ENCODE results near the gene CKLF. TPM values are rescaled to one million over a fixed set of nuclear protein-coding genes. Genes with fewer than 3 reads are reported as not detected.

CKLF gene
- total RNA-seq, 1 experiment from 2014 or later: 47.9 TPM

- intact Hi-C loops (cut with micrococcal nuclease): no loop called here
- no peaks in the 10 kb centered on the region for H3K79me2 ChIP-seq (ENCODE audit: low read length)
- no TSS peak for BruUV-seq (replicated peaks)
- H4K20me1 ChIP-seq (ENCODE audit: low read length): no peaks in the 10 kb centered on the region
- no peaks in the 10 kb centered on the region for H3K27me3 ChIP-seq (ENCODE audit: low read length)
- CTCF ChIA-PET: no interaction called here
- TF ChIP-seq CTCF (conservative IDR thresholded peaks at IDR 0.05; ENCODE audit: low read depth, low read length) (no peak), EZH2 (IDR thresholded peaks at IDR 0.05; ENCODE audit: low read length, unreplicated experiment) (no peak), EZH2phosphoT487 (IDR thresholded peaks at IDR 0.05; ENCODE audit: borderline replicate concordance, low read length) (no peak)
- no peaks in the 10 kb centered on the region for H3K36me3 ChIP-seq (ENCODE audit: low read depth, low read length)
- no peaks in the 10 kb centered on the region for H3K4me1 ChIP-seq (ENCODE audit: insufficient read depth, low read length)
- H3K9me3 ChIP-seq (ENCODE audit: low read length): no peaks in the 10 kb centered on the region
- no peak overlapping the region for H3K4me2 ChIP-seq (ENCODE audit: low read length)
- H3K9me2 ChIP-seq (replicated peaks; ENCODE audit: low read length): no peaks in the 10 kb centered on the region
- no peak overlapping the region for H3K9ac ChIP-seq (ENCODE audit: low read length)
- POLR2A ChIA-PET (ENCODE audit: unreplicated experiment): no interaction called here
- no peak overlapping the region for H2AFZ ChIP-seq (ENCODE audit: low read length)
- H3K4me3 ChIP-seq (ENCODE audit: low read length): no peak overlapping the region
- no peak for DNase-seq
- no peak overlapping the region for H3K27ac ChIP-seq (ENCODE audit: low read length)
- no peaks in the 10 kb centered on the region for H3F3A ChIP-seq (ENCODE audit: low read length, unreplicated experiment)
- ATAC-seq: no peak
Measured at GRCh38 chr16:66596986-66597848, 44.8 kb downstream of the CKLF start.

- no peak overlapping the region for H3K4me2 ChIP-seq (ENCODE audit: low read length)
- H3K36me3 ChIP-seq (ENCODE audit: low read depth, low read length): no peaks in the 10 kb centered on the region
- TF ChIP-seq CTCF (conservative IDR thresholded peaks at IDR 0.05; ENCODE audit: low read depth, low read length): no peak
- TF ChIP-seq EZH2phosphoT487 (IDR thresholded peaks at IDR 0.05; ENCODE audit: borderline replicate concordance, low read length): no peak
- no peak for TF ChIP-seq EZH2 (IDR thresholded peaks at IDR 0.05; ENCODE audit: low read length, unreplicated experiment)
- H3K9me3 ChIP-seq (ENCODE audit: low read length): no peaks in the 10 kb centered on the region
- no peaks in the 10 kb centered on the region for H3K9me2 ChIP-seq (replicated peaks; ENCODE audit: low read length)
- POLR2A ChIA-PET (ENCODE audit: unreplicated experiment): no interaction called here
- no peaks in the 10 kb centered on the region for H3K79me2 ChIP-seq (ENCODE audit: low read length)
- no peak overlapping the region for H3K9ac ChIP-seq (ENCODE audit: low read length)
- no peak overlapping the region for H3K4me3 ChIP-seq (ENCODE audit: low read length)
- no peaks in the 10 kb centered on the region for H3F3A ChIP-seq (ENCODE audit: low read length, unreplicated experiment)
- H2AFZ ChIP-seq (ENCODE audit: low read length): no peak overlapping the region
- CTCF ChIA-PET: no interaction called here
- DNase-seq (no peak), ATAC-seq (no peak)
- H3K4me1 ChIP-seq (ENCODE audit: insufficient read depth, low read length): no peaks in the 10 kb centered on the region
- BruUV-seq (replicated peaks): no TSS peak
- no peaks in the 10 kb centered on the region for H4K20me1 ChIP-seq (ENCODE audit: low read length)
- intact Hi-C loops (cut with micrococcal nuclease): no loop called here
- no peak overlapping the region for H3K27ac ChIP-seq (ENCODE audit: low read length)
- no peaks in the 10 kb centered on the region for H3K27me3 ChIP-seq (ENCODE audit: low read length)
Measured at GRCh38 chr16:66598111-66598510, 45.7 kb downstream of the CKLF start.

GRCh38 chr16:66599726-66600125 is 47.4 kb downstream of the CKLF start:
- H3F3A ChIP-seq (ENCODE audit: low read length, unreplicated experiment): no peaks in the 10 kb centered on the region
- TF ChIP-seq EZH2phosphoT487 (IDR thresholded peaks at IDR 0.05; ENCODE audit: borderline replicate concordance, low read length) (no peak), EZH2 (IDR thresholded peaks at IDR 0.05; ENCODE audit: low read length, unreplicated experiment) (no peak), CTCF (conservative IDR thresholded peaks at IDR 0.05; ENCODE audit: low read depth, low read length) (no peak)
- H3K4me3 ChIP-seq (ENCODE audit: low read length): no peak overlapping the region
- no peak overlapping the region for H3K27ac ChIP-seq (ENCODE audit: low read length)
- no peaks in the 10 kb centered on the region for H3K9me3 ChIP-seq (ENCODE audit: low read length)
- H3K4me1 ChIP-seq (ENCODE audit: insufficient read depth, low read length): no peaks in the 10 kb centered on the region
- H2AFZ ChIP-seq (ENCODE audit: low read length): no peak overlapping the region
- no peaks in the 10 kb centered on the region for H3K79me2 ChIP-seq (ENCODE audit: low read length)
- no peaks in the 10 kb centered on the region for H3K36me3 ChIP-seq (ENCODE audit: low read depth, low read length)
- H3K4me2 ChIP-seq (ENCODE audit: low read length): no peak overlapping the region
- POLR2A ChIA-PET (ENCODE audit: unreplicated experiment): no interaction called here
- CTCF ChIA-PET: no interaction called here
- no TSS peak for BruUV-seq (replicated peaks)
- H3K27me3 ChIP-seq (ENCODE audit: low read length): no peaks in the 10 kb centered on the region
- intact Hi-C loops (cut with micrococcal nuclease): loop anchor here (10.0 kb wide), 1 partner anchor 95 kb away; the partner anchor contains the start of gene CMTM4
- DNase-seq (no peak), ATAC-seq (no peak)
- H4K20me1 ChIP-seq (ENCODE audit: low read length): no peaks in the 10 kb centered on the region
- H3K9ac ChIP-seq (ENCODE audit: low read length): no peak overlapping the region
- H3K9me2 ChIP-seq (replicated peaks; ENCODE audit: low read length): no peaks in the 10 kb centered on the region
